ENCODE results near the gene ZNF552.

- no peak for TF ChIP-seq EZH2phosphoT487 (IDR thresholded peaks at IDR 0.05; ENCODE audit: borderline replicate concordance)
- TF ChIP-seq CTCF (conservative IDR thresholded peaks at IDR 0.05; ENCODE audit: low read length): no peak
Measured at GRCh38 chr19:57803594-57804325, 11.0 kb downstream of the ZNF552 start.
